Inflammatory macrophage (primary cell): ENCODE results near the gene GSX1.
"Not testable (repeated sequence)": the region's sequence is repeated elsewhere in the genome, so short reads cannot be mapped to it uniquely, and the experiment has no call there.

Experiments used
- DNase-seq, 2 donors: peaks; one replicate each; pipeline ENCODE4 v3.0.0-alpha.2; 2020 to 2022

GSX1 gene

DNA sequence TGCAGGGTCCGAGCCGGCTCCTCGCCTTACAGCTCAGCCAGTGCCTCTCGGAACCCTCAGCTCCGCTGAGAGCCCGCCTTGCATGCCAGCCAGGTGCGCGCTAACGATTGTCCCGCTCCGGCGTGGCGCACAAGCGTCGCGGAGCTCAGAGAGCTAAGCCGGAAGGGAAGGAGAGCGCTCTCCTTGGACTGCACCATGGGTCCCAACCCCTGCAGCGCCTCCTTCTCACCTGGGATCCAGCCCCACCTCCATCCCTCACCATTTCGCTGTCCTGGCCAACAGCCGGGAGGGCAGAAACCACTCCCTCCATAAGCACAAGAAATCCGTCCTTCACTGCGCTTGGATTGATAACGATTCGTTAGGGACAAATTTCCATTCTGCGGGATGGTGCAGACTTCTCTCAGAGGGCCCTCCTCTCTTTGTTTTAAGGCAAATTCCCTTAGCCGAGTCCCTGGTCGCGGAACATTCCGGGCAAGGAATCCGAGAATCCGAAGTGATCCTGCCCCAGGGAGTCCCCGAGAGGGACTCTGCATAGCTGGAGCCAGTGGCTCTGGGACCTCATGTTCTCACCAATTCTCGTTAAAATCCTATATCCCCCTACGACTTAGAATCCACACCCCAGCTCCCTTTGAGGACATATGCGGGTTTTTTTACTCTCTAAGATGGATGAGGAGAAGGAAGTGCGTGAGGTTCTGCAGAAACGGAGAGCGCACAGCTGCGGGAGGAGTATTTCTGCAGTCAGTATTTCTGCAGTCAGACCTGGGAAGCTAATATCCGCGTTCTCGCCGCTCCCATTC is 2.8 kb downstream of the GSX1 start:
- no peak for DNase-seq

DNA sequence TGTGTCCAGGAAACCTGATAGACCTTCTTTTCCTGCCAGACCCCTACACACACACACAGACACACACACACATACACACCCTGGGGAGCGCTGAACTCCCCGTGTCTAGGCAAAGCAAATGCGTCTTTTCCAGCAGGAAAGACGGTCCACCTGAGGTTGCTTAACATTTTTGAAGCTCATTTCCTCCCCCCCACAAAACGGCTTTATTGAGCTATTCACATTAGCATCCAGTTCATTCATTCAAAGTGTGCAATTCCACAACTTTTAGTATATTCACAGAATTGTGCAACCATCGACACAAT is 3.4 kb downstream of the GSX1 start:
- no peak for DNase-seq

DNA sequence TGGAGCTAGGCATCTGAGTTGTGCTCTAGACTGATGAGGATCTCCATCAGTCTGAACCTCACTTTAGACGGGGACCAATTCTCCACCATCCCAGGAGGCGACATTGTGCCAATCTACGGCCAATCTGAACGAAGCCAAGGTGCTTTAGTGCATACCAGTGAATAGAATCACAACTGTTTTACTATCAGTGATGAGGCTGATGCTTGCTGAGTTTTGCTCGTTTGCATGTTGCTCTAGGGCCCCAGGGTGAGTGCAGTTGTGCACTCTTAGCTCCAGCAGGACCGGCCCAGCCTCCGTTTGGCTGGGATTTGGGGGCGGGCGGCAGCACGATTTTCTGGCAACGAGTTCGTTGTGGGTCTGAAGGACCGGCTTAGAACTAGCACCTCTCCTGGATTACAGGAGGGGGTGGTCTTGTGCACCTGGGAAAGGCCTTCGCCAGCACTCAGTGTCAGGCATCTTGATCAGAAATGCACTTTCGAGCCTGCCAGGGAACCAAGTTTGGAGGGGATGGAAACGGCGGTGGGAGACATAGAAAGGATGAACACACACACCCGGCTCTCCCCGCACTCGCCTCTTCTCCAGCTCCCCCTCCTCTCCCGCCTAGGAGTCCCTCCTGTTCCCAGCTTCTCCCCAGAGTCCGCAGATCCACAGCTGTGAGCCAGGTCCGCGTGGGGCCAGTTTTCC is 4.4 kb downstream of the GSX1 start:
- no peak for DNase-seq

DNA sequence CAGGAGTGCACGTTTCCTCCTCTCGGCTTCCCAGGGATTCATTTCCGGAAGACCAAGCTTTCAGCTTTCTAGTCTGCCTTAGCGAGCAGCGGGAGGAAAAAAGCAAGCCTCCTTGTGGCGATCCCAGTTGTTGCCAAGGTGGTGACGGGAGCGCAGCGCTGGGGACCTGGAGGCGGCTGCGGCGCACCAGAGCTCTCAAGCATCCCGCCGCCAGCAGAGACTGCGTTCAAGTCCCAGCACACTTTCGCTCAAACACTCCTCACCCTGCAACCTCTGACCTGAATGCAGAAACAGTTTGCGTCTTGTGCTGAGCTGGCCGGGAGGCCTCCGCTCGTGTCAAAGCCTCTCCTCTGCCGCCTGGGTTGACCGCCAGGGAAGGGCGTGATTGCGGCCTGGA is 4.9 kb downstream of the GSX1 start:
- DNase-seq: no peak

DNA sequence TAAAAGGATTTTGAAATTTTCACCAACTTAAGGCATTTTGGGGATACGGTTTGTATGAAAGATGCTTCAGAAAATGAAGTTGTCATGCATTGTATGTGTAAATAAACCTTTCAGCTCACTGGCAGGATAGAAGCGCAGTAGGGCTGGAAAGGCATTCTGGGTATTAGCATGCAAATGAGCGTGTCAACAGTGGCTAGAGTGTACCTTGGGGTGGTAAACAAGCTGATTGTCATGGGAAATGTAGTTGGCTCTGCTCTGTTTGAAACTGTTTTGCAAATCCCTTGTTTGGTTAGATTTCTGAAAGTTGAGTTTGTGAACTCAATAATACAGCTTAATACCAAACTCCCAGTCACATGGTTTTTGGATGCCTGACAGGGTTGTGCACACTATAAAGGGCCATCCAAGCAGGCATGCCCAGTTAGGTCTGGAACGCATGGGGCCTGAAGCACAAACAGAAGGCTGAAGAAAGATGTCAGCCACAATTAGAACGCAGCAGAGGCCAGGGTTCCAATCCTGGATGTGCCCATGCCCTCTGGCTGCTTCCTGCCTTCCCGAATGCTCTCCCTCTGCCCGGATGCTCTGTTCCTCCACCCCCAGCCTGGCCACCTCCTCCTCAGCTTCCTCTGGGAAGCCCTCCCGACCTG is 14.6 kb downstream of the GSX1 start:
- DNase-seq: no peak

DNA sequence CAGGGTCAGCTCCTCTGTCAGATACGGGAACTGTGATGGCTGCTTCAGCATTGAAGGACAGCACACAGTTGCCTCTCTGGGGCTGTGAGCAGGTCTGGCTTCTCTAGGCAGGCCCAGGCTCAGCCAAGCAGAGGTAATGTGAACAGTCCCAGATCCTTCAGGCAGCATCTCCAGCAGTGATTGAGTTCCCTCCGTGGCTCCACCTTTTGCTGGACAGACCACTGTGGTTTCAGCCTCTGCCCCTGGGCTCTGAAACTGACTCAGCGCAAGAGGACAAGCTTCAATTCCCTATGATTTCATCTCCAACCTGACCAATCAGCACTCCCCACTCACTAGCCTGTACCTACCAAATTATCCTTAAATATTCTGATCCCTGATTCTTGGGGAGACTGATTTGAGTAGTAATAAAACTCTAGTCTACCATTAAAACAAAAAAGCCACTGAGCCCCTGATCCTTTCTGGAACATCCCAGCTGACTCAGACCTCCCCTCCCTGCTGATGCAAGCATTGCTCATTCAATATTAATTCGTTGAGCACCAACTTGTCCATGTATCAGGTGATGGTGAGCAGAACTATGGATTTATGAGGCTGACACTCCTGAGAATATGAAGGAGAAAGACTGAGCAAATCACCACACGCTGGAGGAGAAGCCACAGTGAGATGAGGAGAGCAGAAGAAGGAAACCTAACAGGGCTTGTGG is 16.7 kb downstream of the GSX1 start:
- no peak for DNase-seq

DNA sequence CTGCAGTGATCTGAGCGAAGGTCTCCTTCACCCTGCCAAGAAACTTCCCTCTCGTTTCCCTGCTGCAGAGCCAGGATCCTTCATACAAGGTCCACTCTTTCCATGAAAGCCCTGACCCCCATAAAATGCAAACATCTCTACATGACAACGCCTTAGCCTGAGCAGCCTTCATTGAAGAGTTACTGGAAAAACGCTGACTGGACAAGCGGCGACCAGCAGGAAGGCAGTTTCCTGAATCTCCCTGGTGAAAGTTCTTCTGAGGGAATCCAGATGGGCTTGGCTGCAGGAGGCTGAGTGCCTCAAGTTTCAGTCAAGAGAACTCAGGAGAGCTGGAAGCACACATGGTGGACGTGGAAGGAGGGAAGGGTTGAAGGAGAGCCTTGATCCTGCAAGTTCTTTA is 17.7 kb downstream of the GSX1 start:
- no peak for DNase-seq

DNA sequence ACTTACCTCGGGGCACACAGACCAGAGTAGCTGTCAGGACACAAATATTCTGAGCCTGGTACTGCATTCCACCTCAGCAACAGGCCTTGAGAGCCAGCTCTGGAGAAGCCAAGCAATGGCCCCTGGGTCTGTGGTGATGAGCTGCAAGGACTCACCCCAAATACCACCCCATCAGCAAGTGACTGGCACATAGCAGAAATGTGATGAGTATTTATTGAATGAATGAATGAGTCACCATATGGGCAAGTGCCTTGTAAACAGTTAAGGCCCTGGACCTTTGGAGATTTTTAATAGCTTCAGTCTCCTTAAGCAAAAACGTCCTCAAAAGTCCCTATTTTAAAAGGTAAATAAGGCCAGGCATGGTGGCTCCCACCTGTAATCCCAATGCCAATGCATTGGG is 18.2 kb downstream of the GSX1 start:
- no peak for DNase-seq

DNA sequence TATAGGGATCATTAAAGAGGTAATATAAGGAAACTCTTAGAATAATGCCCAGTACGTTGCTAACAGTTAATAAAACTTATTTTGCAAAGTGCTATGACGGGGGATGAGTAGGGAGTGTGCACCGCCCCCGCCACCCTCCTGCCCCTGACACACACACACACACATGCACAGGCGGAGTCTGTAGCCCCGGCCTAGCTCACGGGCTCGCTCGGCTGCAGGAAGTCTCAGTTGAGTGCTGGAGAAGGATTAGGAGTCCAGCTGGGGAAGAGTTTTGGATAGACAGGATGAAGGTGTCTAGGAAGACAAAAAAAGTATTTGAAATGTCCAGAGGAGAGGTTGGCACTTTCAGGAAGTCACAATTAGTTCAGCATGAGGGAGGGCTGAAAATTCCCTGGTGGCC is 21.5 kb downstream of the GSX1 start:
- no peak for DNase-seq

DNA sequence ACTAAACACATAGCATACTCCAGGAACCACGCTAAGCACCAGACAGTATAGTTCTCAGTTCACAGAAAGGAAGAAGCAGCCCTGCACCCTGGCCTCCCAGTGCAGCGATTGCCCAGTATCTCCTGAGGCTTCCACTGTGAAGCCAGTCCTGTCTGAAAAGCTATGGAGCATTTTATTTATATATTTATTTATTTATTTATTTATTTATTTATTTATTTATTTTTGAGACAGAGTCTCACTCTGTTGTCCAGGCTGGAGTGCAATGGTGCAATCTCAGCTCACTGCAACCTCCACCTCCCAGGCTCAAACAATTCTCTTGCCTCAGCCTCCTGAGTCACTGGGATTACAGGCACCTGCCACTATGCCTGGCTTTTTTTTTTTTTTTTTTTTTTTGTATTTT is 25.5 kb downstream of the GSX1 start:
- not testable (repeated sequence) for DNase-seq

DNA sequence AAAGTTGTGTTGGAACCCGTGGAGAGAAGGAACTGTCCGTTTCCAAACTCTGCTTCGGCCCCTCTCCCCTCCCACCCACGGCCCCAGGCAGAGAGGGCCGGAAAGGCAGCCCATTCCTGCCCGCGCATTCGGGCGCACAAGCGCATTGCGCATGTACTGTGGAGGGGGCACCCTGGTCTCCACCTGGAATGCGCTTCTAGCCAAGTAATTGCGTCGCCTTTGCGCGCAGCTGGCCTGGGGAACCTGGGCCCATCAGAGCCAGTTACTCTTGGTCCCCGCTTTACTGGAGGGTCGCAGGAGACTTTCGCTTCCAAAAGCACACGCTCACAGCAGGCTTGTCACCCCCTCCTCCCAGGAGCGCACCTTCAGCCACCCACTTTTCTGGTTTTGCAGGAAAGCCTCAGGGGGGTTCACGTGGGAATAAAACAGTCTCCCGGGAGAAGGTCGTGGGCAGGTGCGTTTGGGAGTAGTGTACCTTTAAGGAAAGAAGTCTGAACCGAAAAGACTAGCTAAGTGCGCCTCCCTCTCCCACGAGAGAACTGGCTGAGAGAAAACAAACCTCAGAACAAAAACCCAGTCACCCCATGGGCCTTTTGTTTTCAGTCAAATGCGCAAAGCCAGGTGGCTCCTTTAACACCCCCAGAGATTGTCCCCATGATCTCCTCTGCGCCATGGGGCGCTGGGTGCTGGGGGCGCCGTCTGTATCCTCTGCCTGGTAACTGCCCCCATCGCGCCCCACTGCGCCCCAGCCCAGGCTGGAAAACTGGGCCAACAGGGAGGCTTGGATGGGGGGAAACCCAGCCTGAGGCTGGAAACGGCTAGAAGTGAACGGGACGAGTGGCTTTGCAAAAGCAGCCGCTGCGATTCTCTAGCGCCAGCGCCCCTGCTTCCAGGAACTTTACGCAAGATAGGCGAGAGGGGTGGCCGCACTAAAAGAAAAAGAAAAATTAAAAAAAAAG is 28.5 kb downstream of the GSX1 start:
- DNase-seq: no peak

DNA sequence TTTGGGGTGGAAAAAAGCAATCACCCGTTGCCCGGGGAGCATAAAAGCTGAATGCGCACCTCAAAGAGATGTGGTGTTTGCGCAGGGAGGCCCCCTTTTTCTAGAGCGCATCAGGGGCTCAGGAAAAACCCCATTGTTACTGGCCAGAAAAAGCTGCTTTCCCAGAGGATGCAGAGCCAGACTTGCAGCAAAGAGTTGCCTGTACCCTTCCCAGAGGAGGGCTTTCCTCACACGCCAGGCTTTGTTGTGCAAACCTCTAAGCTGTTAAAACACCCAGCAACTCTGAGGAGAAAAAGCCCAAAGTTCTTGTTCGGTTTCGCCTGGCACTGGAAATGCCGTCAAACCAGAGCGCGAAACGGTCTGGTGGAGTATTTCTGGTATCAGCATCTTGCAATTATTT is 29.3 kb downstream of the GSX1 start:
- no peak for DNase-seq

DNA sequence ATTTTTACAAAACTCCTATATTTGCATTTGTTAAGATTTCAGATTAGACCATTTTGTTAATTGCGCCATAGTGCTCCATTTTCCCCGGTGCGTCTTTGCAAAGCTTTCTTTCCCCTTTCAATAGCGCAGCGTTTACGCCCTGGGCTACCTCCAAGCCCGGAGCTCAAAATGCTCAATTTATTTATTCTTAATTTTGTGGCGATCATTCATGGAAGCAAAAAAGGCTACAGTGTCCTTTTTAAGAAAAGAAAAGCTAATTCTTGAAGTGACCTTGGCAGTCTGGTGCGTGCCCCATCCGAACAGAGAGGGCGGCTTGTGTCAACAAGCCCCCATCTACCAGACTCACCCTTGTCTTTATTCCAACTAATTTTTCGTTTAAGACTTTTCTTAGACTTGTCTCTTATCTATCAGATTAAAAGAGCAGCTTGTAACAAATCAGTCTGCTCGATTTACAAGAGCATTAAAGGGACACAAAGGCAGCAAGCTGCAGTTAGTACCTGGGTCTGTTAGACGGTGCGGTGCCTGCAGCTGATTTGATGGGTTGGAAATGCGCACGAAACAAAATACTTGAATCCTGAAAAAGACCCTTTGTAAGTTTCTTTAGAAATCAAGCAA is 30.1 kb downstream of the GSX1 start:
- no peak for DNase-seq

DNA sequence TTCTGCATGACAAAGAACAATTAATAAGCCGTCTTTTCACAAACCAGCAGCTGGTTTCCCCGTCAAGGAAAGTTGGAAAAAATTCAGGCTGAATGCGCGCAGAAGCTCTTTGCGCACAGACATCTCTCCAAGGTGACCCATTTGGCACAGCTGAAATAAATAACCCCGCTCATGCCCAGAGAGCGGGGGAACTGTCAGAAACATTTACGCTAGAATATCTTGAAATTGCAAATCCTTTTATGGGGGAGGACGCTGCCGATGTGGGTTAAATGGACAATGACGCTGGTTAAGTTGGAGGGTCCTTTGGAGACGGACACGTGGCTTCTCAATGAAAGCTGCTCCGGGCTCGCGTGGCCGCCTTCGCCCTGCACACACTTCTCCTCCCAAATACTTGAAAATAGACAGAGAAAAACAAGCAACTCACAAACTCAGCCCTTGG is 30.6 kb downstream of the GSX1 start:
- DNase-seq: no peak

DNA sequence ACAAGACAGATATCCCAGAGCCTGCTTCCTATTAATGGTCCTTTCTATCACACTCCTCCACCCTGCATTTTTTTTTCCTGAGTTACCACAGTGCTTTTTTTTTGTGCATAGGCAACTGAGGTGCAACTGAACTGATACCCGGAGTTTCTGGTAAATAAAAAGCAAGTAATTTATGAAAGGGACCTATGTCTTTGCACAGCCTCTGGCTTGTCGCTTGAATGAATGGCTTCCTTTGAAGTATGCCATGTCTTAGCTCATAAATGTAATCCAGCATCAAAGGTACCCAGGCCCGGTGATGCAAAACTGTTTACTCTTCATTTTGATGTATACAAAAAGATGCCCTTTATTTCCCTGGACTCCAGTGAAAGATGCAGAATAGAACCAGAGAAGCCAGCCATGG is 31.8 kb downstream of the GSX1 start:
- DNase-seq: no peak

DNA sequence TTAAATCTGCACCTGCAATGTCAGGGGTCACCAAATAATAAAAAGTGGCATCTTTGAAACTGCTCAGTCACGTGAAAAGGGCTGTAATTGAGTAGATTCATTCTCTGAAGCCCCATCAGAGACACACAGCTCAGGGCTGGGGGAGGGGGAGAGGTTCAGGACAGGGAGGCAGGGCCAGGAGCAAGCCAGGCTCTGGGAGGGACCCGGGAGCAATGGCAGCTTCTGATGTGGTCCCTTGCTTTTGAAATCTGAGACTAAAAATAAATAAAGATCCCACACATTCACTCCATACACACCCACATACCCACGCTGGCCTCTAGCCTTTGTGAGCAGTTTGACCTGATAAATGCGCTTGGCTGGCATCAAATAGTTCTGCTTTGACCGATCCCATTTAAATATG is 32.8 kb downstream of the GSX1 start:
- no peak for DNase-seq

DNA sequence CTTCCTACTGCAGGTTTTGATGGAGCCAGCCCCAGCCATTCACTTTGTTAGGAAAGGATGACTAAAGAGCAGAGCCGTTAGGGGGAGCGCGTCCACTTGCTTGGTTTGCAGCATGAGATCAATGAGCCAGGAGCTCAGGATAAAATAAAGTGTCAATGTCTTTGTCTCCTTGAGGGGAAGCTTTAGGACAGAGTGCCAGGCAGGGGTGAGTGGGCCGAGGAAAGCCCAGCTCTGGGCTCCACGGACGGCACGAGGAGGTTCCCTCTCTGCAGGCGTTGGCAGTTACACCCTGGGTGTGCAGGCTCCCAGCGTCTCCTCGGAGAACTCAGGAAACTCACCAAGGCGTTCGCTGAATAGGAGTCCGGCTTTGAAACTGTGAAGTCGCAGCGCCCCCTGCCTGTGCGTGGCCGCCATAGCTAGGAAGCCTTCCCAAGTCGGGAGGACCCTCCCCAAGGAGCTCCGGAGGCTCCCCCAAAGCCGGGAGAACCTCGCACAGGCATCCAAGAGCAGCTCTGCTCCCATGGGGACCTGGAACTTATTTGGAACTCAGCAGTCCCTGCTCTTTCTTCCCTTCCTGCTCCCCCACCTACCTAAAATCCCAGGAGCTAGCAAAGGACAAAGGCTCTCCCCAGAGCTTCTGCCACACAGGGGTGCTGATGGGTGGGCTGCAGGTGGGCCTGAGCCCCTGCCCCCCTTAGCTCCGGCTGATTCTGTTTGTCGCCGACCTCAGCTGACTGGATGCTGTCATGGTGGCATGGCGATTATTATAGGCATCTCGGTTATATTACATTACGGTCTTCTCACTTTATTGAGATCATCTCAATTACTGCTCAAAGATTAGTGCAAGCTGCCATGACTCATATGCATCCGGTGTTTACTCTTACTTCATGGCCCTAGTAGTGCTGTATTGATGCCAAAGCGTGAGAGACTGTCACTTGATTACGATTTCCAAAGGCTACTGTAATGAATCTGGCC is 34.4 kb downstream of the GSX1 start:
- DNase-seq: peak; percentile 81 to 86

DNA sequence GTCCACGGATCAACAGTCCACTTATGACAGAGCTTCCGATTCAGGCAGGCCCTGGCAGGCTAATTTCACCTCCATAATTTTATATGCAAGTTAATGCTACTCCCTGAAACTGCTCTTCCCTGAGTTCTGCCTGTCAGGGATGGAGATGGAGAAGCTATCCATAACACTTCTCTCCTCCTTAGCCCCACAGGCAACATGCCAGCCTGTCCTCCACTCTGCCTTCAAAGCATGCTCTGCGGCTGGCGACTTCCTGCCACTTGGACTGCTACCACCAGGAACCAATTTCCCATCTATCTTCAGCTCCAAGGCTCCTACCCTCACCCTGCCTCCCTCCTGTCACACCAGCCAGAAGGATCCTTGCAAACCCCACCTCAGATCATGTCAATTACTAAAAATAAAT is 35.4 kb downstream of the GSX1 start:
- DNase-seq: no peak

DNA sequence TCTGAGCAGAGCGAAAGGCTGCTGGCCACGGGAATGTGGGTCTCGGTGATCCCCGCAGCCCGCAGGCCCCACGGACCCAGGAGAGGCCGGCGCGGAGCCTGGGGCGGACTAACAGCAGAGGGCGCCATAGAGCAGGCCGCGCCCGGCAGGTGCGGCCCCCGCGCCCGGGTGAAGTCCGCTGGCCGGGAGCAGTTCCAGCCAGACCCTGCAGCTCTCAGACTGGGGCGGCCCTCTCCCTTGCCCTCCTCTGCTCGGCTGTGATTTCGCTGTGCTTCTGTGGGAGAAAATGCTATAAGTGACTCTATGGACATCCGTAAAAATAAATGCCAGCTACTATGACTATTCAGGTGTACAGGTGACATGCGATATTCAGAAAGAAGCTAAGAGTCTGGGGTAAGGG is 37.7 kb downstream of the GSX1 start:
- DNase-seq: peak; percentile 23 to 57

DNA sequence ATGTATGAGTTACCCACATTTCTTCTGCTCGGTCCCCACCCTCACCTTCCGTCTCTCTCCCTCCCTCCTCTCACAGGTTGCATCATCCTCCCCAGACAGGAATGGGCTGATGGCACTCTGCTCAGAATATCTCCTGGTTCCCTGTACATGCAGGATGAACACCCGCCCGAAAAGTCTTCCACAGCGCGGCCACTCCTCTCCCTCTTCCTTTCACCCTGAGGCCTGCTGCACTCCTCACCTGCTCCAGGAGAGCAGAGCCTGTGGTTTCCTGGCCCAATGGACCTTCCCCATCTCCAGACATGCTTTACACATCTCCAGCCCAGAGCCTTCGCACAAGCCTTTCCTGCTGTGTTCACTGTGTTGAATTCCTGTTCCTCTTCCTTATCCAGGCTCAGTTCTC is 40.9 kb downstream of the GSX1 start:
- DNase-seq: no peak

DNA sequence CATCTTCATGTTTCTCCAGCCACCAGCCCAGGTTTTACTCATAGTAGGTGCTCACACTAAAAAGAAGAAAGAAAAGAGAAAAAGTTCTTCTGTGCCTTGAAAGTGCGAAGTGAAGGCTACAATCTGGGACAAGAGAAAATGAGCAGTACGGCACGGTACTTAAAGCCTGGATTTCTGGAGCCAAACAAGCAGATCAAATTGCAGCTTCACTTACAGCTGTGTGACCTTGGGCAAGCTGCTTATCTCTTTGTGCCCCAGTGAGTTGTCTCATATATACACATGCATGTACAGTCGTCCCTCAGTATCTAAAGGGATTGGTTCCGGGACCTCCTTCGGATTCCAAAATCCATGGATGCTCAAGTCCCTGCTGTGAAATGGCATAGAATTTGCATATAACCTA is 41.8 kb downstream of the GSX1 start:
- no peak for DNase-seq
